Right ventricle myocardium superior (tissue), 1 donor: ENCODE results near the gene PAEP. TPM values are rescaled to one million over a fixed set of nuclear protein-coding genes. Genes with fewer than 3 reads are reported as not detected.
"Not testable (repeated sequence)": the region's sequence is repeated elsewhere in the genome, so short reads cannot be mapped to it uniquely, and the experiment has no call there.

Experiments
- ATAC-seq: fragments of 200-7000 bp; cut with Tn5 transposase; one replicate; pipeline ENCODE4 v1.9.1; 2020; ENCODE audit warnings: mild to moderate bottlenecking; ENCODE audit not compliant: poor library complexity
- DNase-seq: peaks from one replicate; pipeline ENCODE4 v3.0.0-alpha.2; 2020
- intact Hi-C: fragments of 100-400 bp; cut with DNase I; formaldehyde crosslinking; loops from one replicate; pipeline ENCODE4 v1.11.2; 2022
- total RNA-seq: library from RNA; stranded (reverse); fragmentation: NEBNext Ultra II Directional; extraction: Animal tissue kit (Norgen Biotek cat#: 25700); gene quantifications from one replicate; pipeline ENCODE4 v1.2.1, GENCODE V29; 2021
- donor health status: DM: no; HTN: yes; CAD: no; lungs with severe emphysema.

The PAEP gene
- total RNA-seq, 1 donor from 2014 or later = not detected

GRCh38 chr9:135546792-135547617 lies 14.6 kb upstream of the PAEP start:
- DNase-seq, intact Hi-C loops, ATAC-seq: not testable (repeated sequence)

GRCh38 chr9:135547756-135548736 lies 13.5 kb upstream of the PAEP start:
- intact Hi-C loops = no loop called here
- no peak for DNase-seq
- no peak for ATAC-seq

- ATAC-seq, intact Hi-C loops, DNase-seq: not testable (repeated sequence)
These were observed 11.8 kb upstream of the PAEP start for GRCh38 chr9:135549478-135550343.

GRCh38 chr9:135550344-135550918 lies 11.1 kb upstream of the PAEP start:
- DNase-seq (no peak), ATAC-seq (no peak)
- intact Hi-C loops = no loop called here

GRCh38 chr9:135551031-135551430 lies 10.5 kb upstream of the PAEP start:
- ATAC-seq = no peak
- DNase-seq = no peak
- intact Hi-C loops = no loop called here

- ATAC-seq (no peak), DNase-seq (no peak)
- intact Hi-C loops = no loop called here
These were observed 10.1 kb upstream of the PAEP start for GRCh38 chr9:135551456-135551855.

GRCh38 chr9:135552021-135552697 lies 9.4 kb upstream of the PAEP start:
- intact Hi-C loops = no loop called here
- ATAC-seq = no peak
- DNase-seq = no peak

- intact Hi-C loops = no loop called here
- DNase-seq (no peak), ATAC-seq (no peak)
These were observed 8.8 kb upstream of the PAEP start for GRCh38 chr9:135552698-135553171.

GRCh38 chr9:135554718-135555117 lies 6.8 kb upstream of the PAEP start:
- DNase-seq (no peak), ATAC-seq (no peak)
- intact Hi-C loops = no loop called here

GRCh38 chr9:135555203-135555602 lies 6.4 kb upstream of the PAEP start:
- intact Hi-C loops = no loop called here
- ATAC-seq (no peak), DNase-seq (no peak)

- intact Hi-C loops = no loop called here
- ATAC-seq = no peak
These were observed 5.6 kb upstream of the PAEP start for GRCh38 chr9:135555910-135556309.

GRCh38 chr9:135559606-135560005 lies 1.9 kb upstream of the PAEP start:
- intact Hi-C loops = no loop called here

More at GRCh38 chr9:135555910-135556309, 5.6 kb upstream of the PAEP start:
- no peak for DNase-seq

GRCh38 chr9:135562235-135562745 lies 734 bp downstream of the PAEP start:
- ATAC-seq (no peak), DNase-seq (no peak)
- intact Hi-C loops = no loop called here

More at GRCh38 chr9:135559606-135560005, 1.9 kb upstream of the PAEP start:
- DNase-seq (no peak), ATAC-seq (no peak)

- DNase-seq (no peak), ATAC-seq (no peak)
- intact Hi-C loops = no loop called here
These were observed 1.5 kb downstream of the PAEP start for GRCh38 chr9:135563039-135563476.

- intact Hi-C loops = no loop called here
- no peak for DNase-seq
These were observed 2.3 kb downstream of the PAEP start for GRCh38 chr9:135563858-135564257.

GRCh38 chr9:135565141-135565628 lies 3.6 kb downstream of the PAEP start:
- intact Hi-C loops = no loop called here
- ATAC-seq (no peak), DNase-seq (no peak)

More at GRCh38 chr9:135563858-135564257, 2.3 kb downstream of the PAEP start:
- no peak for ATAC-seq

GRCh38 chr9:135565636-135566035 lies 4.1 kb downstream of the PAEP start:
- intact Hi-C loops = no loop called here
- DNase-seq (no peak), ATAC-seq (no peak)
